ENCODE measurements around the gene LCN2.
A peak's percentile ranks its signal among the peaks of the same experiment; 100 is the strongest.
"Not testable (repeated sequence)": the region's sequence is repeated elsewhere in the genome, so short reads cannot be mapped to it uniquely, and the experiment has no call there.

LCN2 gene

GRCh38 chr9:128127990-128128835, 21.0 kb upstream of the LCN2 start:
- Mint-ChIP-seq H3K4me3 (peak overlapping the region; percentile 97), H3K4me1 (peaks cover 39% of the 10 kb centered on the region), H3K27ac (peak overlapping the region; percentile 99), H3K27me3 (peaks cover 31% of the 10 kb centered on the region), H3K36me3 (peaks cover 19% of the 10 kb centered on the region), H3K9me3 (no peaks in the 10 kb centered on the region)
- DNase-seq, result peak; percentile 87
- CTCF ChIA-PET, result interaction anchor here (0.5 to 1.9 kb wide), 7 partner anchors 11 to 18 kb away, joined by 3 to 7 read pairs (median 3); no protein-coding TSS in a partner anchor

GRCh38 chr9:128128836-128129590, 20.2 kb upstream of the LCN2 start:
- Mint-ChIP-seq H3K4me1 (peaks cover 42% of the 10 kb centered on the region), H3K36me3 (peaks cover 17% of the 10 kb centered on the region), H3K4me3 (peak overlapping the region; percentile 97), H3K27me3 (peaks cover 36% of the 10 kb centered on the region), H3K9me3 (no peaks in the 10 kb centered on the region), H3K27ac (peak overlapping the region; percentile 99)
- no peak for DNase-seq
- CTCF ChIA-PET, result interaction anchor here (0.8 to 1.9 kb wide), 5 partner anchors 11 to 30 kb away, joined by 3 to 7 read pairs (median 3); no protein-coding TSS in a partner anchor

GRCh38 chr9:128129976-128130590, 19.2 kb upstream of the LCN2 start:
- H3K27me3 Mint-ChIP-seq, result peaks cover 47% of the 10 kb centered on the region
- peaks cover 40% of the 10 kb centered on the region for H3K4me1 Mint-ChIP-seq
- CTCF ChIA-PET, result interaction anchor here (0.8 to 1.9 kb wide), 4 partner anchors 12 to 29 kb away, joined by 3 to 7 read pairs (median 6); no protein-coding TSS in a partner anchor
- not testable (repeated sequence) for H3K9me3 Mint-ChIP-seq
- DNase-seq, result peak; percentile 69
- peak overlapping the region; percentile 65 for H3K4me3 Mint-ChIP-seq
- peaks cover 14% of the 10 kb centered on the region for H3K36me3 Mint-ChIP-seq
- H3K27ac Mint-ChIP-seq, result peak overlapping the region; percentile 75

GRCh38 chr9:128130651-128131050, 18.6 kb upstream of the LCN2 start:
- peaks cover 12% of the 10 kb centered on the region for H3K36me3 Mint-ChIP-seq
- peaks cover 40% of the 10 kb centered on the region for H3K4me1 Mint-ChIP-seq
- not testable (repeated sequence) for DNase-seq, H3K27ac Mint-ChIP-seq, H3K4me3 Mint-ChIP-seq, H3K9me3 Mint-ChIP-seq
- CTCF ChIA-PET, result interaction anchor here (1.4 kb wide), 1 partner anchor 12 kb away, joined by 6 read pairs; no protein-coding TSS in a partner anchor
- peaks cover 53% of the 10 kb centered on the region for H3K27me3 Mint-ChIP-seq

GRCh38 chr9:128131346-128131745, 17.9 kb upstream of the LCN2 start:
- H3K36me3 Mint-ChIP-seq, H3K9me3 Mint-ChIP-seq, DNase-seq, H3K27ac Mint-ChIP-seq, H3K4me3 Mint-ChIP-seq, CTCF ChIA-PET: not testable (repeated sequence)
- H3K27me3 Mint-ChIP-seq, result peaks cover 58% of the 10 kb centered on the region
- peaks cover 40% of the 10 kb centered on the region for H3K4me1 Mint-ChIP-seq

GRCh38 chr9:128132139-128132538, 17.1 kb upstream of the LCN2 start:
- Mint-ChIP-seq H3K27me3 (peaks cover 63% of the 10 kb centered on the region), H3K4me1 (peaks cover 38% of the 10 kb centered on the region)
- H3K36me3 Mint-ChIP-seq, H3K9me3 Mint-ChIP-seq, H3K27ac Mint-ChIP-seq, DNase-seq, H3K4me3 Mint-ChIP-seq, CTCF ChIA-PET: not testable (repeated sequence)

GRCh38 chr9:128135561-128135960, 13.7 kb upstream of the LCN2 start:
- Mint-ChIP-seq H3K27me3 (peaks cover 67% of the 10 kb centered on the region), H3K4me1 (peaks cover 23% of the 10 kb centered on the region)
- DNase-seq, CTCF ChIA-PET, H3K4me3 Mint-ChIP-seq, H3K36me3 Mint-ChIP-seq, H3K27ac Mint-ChIP-seq, H3K9me3 Mint-ChIP-seq: not testable (repeated sequence)

- no peak overlapping the region for H3K27ac Mint-ChIP-seq
- H3K27me3 Mint-ChIP-seq, result peaks cover 52% of the 10 kb centered on the region
- peaks cover 28% of the 10 kb centered on the region for H3K4me1 Mint-ChIP-seq
- CTCF ChIA-PET, result interaction anchor here (1.7 kb wide), 1 partner anchor 15 kb away, joined by 6 read pairs; no protein-coding TSS in a partner anchor
- no peaks in the 10 kb centered on the region for H3K36me3 Mint-ChIP-seq
- H3K4me3 Mint-ChIP-seq, result no peak overlapping the region
- no peak for DNase-seq
- H3K9me3 Mint-ChIP-seq, result no peaks in the 10 kb centered on the region
Measured at GRCh38 chr9:128136816-128137793, 12.1 kb upstream of the LCN2 start.

- Mint-ChIP-seq H3K9me3 (no peaks in the 10 kb centered on the region), H3K27ac (no peak overlapping the region), H3K4me1 (peaks cover 34% of the 10 kb centered on the region), H3K27me3 (peaks cover 43% of the 10 kb centered on the region), H3K36me3 (no peaks in the 10 kb centered on the region), H3K4me3 (no peak overlapping the region)
- CTCF ChIA-PET, result interaction anchor here (1.7 kb wide), 1 partner anchor 14 kb away, joined by 6 read pairs; no protein-coding TSS in a partner anchor
- no peak for DNase-seq
Measured at GRCh38 chr9:128138001-128138400, 11.3 kb upstream of the LCN2 start.

- Mint-ChIP-seq H3K27me3 (peaks cover 30% of the 10 kb centered on the region), H3K4me3 (no peak overlapping the region), H3K36me3 (no peaks in the 10 kb centered on the region), H3K4me1 (peaks cover 34% of the 10 kb centered on the region), H3K9me3 (no peaks in the 10 kb centered on the region), H3K27ac (no peak overlapping the region)
- DNase-seq, result no peak
- CTCF ChIA-PET, result no interaction called here
Measured at GRCh38 chr9:128139621-128140020, 9.6 kb upstream of the LCN2 start.

- CTCF ChIA-PET, result interaction anchor here (1.1 to 1.7 kb wide), 3 partner anchors 11 to 17 kb away, joined by 3 to 6 read pairs (median 4); no protein-coding TSS in a partner anchor
- Mint-ChIP-seq H3K9me3 (no peaks in the 10 kb centered on the region), H3K4me3 (no peak overlapping the region), H3K4me1 (peaks cover 19% of the 10 kb centered on the region), H3K36me3 (no peaks in the 10 kb centered on the region), H3K27me3 (peaks cover 19% of the 10 kb centered on the region), H3K27ac (peak overlapping the region; percentile 90)
- DNase-seq, result no peak
Measured at GRCh38 chr9:128141604-128142003, 7.6 kb upstream of the LCN2 start.

GRCh38 chr9:128142061-128142460, 7.2 kb upstream of the LCN2 start:
- CTCF ChIA-PET, result interaction anchor here (1.1 to 1.7 kb wide), 3 partner anchors 12 to 17 kb away, joined by 3 to 6 read pairs (median 4); no protein-coding TSS in a partner anchor
- DNase-seq, result peak; percentile 71
- Mint-ChIP-seq H3K36me3 (no peaks in the 10 kb centered on the region), H3K27me3 (peaks cover 17% of the 10 kb centered on the region), H3K9me3 (no peaks in the 10 kb centered on the region), H3K27ac (peak overlapping the region; percentile 90), H3K4me3 (no peak overlapping the region), H3K4me1 (peaks cover 19% of the 10 kb centered on the region)

GRCh38 chr9:128142596-128142995, 6.7 kb upstream of the LCN2 start:
- Mint-ChIP-seq H3K27ac (peak overlapping the region; percentile 90), H3K9me3 (no peaks in the 10 kb centered on the region), H3K27me3 (peaks cover 11% of the 10 kb centered on the region), H3K4me3 (no peak overlapping the region), H3K36me3 (no peaks in the 10 kb centered on the region), H3K4me1 (peaks cover 19% of the 10 kb centered on the region)
- CTCF ChIA-PET, result interaction anchor here (1.1 to 1.7 kb wide), 3 partner anchors 12 to 18 kb away, joined by 3 to 6 read pairs (median 4); no protein-coding TSS in a partner anchor
- no peak for DNase-seq

Data from activated naive CD4-positive, alpha-beta T cell treated with anti-CD3 and anti-CD28 coated beads, Interleukin-2, amount 10 ng/mL, durations not matched to agents 7 days and 5 days (primary cell).